K562 (cell line): ENCODE data around the gene GADD45GIP1. TPM values are rescaled to one million over a fixed set of nuclear protein-coding genes. Genes with fewer than 3 reads are reported as not detected.
A peak's percentile ranks its signal among the peaks of the same experiment; 100 is the strongest.

Source experiments
- CCNT2 ChIP-seq: IDR thresholded peaks from 2 replicates; pipeline ENCODE4 v1.6.1; 2011; ENCODE audit warnings: borderline replicate concordance, low read depth, mild to moderate bottlenecking, moderate library complexity, mixed read lengths, low read length; ENCODE audit not compliant: insufficient read length; ENCODE audit errors: extremely low read depth
- CEBPZ ChIP-seq: fragments of 150-350 bp; IDR thresholded peaks from 2 replicates; pipeline ENCODE4 v1.6.1; 2014; ENCODE audit warnings: low read depth, mild to moderate bottlenecking, low read length, borderline replicate concordance
- MGA ChIP-seq: fragments of 450-650 bp; IDR thresholded peaks from 2 replicates; pipeline ENCODE4 v1.6.1; 2016; ENCODE audit warnings: mild to moderate bottlenecking, moderate library complexity
- PCBP1 ChIP-seq: fragments of 200-400 bp; formaldehyde crosslinking; IDR thresholded peaks from 2 replicates; pipeline ENCODE4 v1.6.1; 2018; ENCODE audit warnings: mild to moderate bottlenecking, low read depth, low read length; ENCODE audit not compliant: poor library complexity, severe bottlenecking
- RFX1 ChIP-seq: fragments of 450-650 bp; IDR thresholded peaks from 2 replicates; pipeline ENCODE4 v1.6.1; 2016; ENCODE audit warnings: mild to moderate bottlenecking, moderate library complexity
- U2AF1 ChIP-seq: fragments of 200-400 bp; formaldehyde crosslinking; optimal IDR thresholded peaks from 2 replicates; pipeline ENCODE3; 2017; ENCODE audit warnings: mild to moderate bottlenecking, low read depth, low read length, moderate library complexity
- ZBTB2 ChIP-seq: fragments of 450-650 bp; IDR thresholded peaks from 2 replicates; pipeline ENCODE4 v1.6.1; 2016; ENCODE audit warnings: antibody characterized with exemption
- ZNF124 ChIP-seq: sonication (generic); formaldehyde crosslinking; IDR thresholded peaks from 2 replicates; pipeline ENCODE4 v1.8.1; 2022; ENCODE audit warnings: missing genetic modification reagents
- polyA plus RNA-seq, 8 experiments: library from polyadenylated mRNA; depleted of rRNA in 4 of 8; stranded (reverse) in 5 of 8; unstranded in 3 of 8; fragments of >200 nt; fragmentation: Nextera tagmentation in 2 of 8; fragmentation: Illumina TruSeq in 1 of 8; extraction: Ambion mirVana in 2 of 8; extraction: Trizol in 1 of 8; gene quantifications; 2 replicates each; pipeline versions ENCODE4 v1.2.1 to v1.2.3, GENCODE V29; 2011 to 2014; ENCODE audit warnings: inconsistent platforms in 1 of 8, missing spikeins in 1 of 8
- total RNA-seq, 7 experiments: library from RNA; depleted of rRNA in 6 of 7; stranded (reverse); fragments of >200 nt in 6 of 7; fragmentation: Illumina TruSeq in 2 of 7; extraction: Trizol in 2 of 7; gene quantifications; 2 replicates each; pipeline versions ENCODE4 v1.2.1 to v1.2.3, GENCODE V29; 2011 to 2021; ENCODE audit warnings: low replicate concordance in 1 of 7

GADD45GIP1 gene
- total and polyA plus RNA-seq, 9 of the 15 experiments (the other 6 are each of a cell fraction or from before 2014, with no cell fraction given): 5.1 to 161 (median 29.2) TPM

- no peak for TF ChIP-seq ZBTB2
- no peak for TF ChIP-seq U2AF1
- no peak for TF ChIP-seq RFX1
- peak; percentile 91 for TF ChIP-seq PCBP1
- TF ChIP-seq MGA: no peak
- no peak for TF ChIP-seq CCNT2
- no peak for TF ChIP-seq ZNF124 (CRISPR knock-in tag)
- TF ChIP-seq CEBPZ: no peak
These were observed 10.8 kb downstream of the GADD45GIP1 start (continued) for GRCh38 chr19:12946092-12946721.
